Dendritic cell treated with granulocyte-macrophage colony-stimulating factor and Interleukin-4, amounts not matched to agents 40 ng/mL and 50 ng/mL, for 4 days (primary cell): ENCODE data around the gene PYGO2.

ENCODE experiments used
- H3K27ac Mint-ChIP-seq: one replicate; pipeline ENCODE4 v1.8.0; 2022; ENCODE audit warnings: mild to moderate bottlenecking, mixed read lengths
- H3K27me3 Mint-ChIP-seq: one replicate; pipeline ENCODE4 v1.8.0; 2022; ENCODE audit warnings: mild to moderate bottlenecking, mixed read lengths
- H3K36me3 Mint-ChIP-seq: one replicate; pipeline ENCODE4 v1.8.0; 2022; ENCODE audit warnings: low read depth, mixed read lengths
- H3K4me1 Mint-ChIP-seq: one replicate; pipeline ENCODE4 v1.8.0; 2022; ENCODE audit warnings: low read depth, mixed read lengths
- H3K4me3 Mint-ChIP-seq: one replicate; pipeline ENCODE4 v1.8.0; 2022; ENCODE audit warnings: mild to moderate bottlenecking, moderate library complexity, mixed read lengths
- H3K9me3 Mint-ChIP-seq: one replicate; pipeline ENCODE4 v1.8.0; 2022; ENCODE audit warnings: mixed read lengths
- intact Hi-C: fragments of 100-400 bp; cut with micrococcal nuclease; formaldehyde crosslinking; loops from one replicate; pipeline ENCODE4 v1.15.0; 2022

Gene PYGO2

DNA sequence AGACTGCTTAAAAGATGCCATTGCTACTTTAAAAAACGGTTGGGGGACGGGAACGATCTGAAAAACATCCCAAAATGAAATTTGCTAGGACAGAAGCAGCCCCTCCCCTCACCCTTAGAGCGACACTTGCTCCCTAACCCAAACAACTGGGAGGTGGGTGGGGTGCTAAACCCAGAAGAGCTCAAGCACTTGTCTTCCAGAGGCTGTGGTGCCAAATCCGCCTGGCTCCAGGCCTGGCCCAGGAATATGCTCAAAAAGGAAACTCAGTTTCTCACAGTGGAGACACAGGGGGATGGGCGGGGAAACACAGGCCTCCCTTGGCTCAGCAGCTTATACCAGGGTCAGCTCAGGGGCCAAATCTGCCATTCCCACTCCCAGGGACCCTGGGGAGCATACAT lies 5.0 kb downstream of the PYGO2 start:
- intact Hi-C loops, result no loop called here
- peaks cover 86% of the 10 kb centered on the region for H3K4me1 Mint-ChIP-seq
- peaks cover 48% of the 10 kb centered on the region for H3K36me3 Mint-ChIP-seq

GRCh38 chr1:154955718-154956543 lies 5.7 kb downstream of the PYGO2 start, which contains the start of gene PBXIP1:
TSS of gene PBXIP1 (minus strand) at chr1:154956099. CDS start at chr1:154953721, 2,378 bp downstream.
- H3K27me3 Mint-ChIP-seq, result no peaks in the 10 kb centered on the region
- H3K27ac Mint-ChIP-seq, result peak within 1 kb of the TSS; percentile 92
- intact Hi-C loops, result no loop called here

More for the DNA sequence above, 5.0 kb downstream of the PYGO2 start:
- Mint-ChIP-seq H3K27ac (peak overlapping the region; percentile 92), H3K4me3 (peak overlapping the region; percentile 96), H3K27me3 (no peaks in the 10 kb centered on the region), H3K9me3 (no peaks in the 10 kb centered on the region)

DNA sequence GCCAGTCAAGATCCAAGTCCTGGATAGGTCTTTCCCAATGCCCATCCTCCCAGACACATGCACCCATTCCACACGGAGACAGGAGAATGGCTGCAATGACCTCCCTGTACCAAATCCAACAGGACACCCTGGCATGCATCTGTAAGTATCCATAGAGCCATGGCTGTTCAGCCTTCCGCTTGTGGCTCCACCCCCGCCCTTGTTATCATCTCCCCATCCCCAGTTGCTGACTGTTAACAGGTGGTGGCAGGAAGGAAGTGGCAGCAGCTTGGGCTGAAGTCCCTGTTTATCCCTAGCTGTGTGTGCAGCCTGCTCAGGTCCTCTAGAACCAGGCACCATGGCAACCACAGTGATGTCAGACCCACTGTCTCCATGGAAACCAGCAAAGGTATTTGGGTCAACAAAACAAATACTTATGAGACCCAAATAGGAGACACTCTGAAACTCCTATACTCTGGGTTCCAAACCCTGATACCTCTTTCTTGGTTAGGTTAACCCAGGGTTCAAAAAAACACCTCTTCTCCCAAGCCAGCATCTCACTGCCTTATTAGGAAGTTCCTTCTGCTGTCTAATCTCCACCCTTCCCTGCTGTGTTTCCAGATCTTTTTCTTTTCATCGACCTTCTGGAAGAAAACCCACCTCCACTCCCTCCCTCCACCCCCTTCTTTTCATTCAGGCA lies 6.4 kb downstream of the PYGO2 start:
- intact Hi-C loops, result no loop called here
- no peaks in the 10 kb centered on the region for H3K9me3 Mint-ChIP-seq
- H3K27me3 Mint-ChIP-seq, result no peaks in the 10 kb centered on the region
- H3K4me3 Mint-ChIP-seq, result peak overlapping the region; percentile 96
- peaks cover 78% of the 10 kb centered on the region for H3K4me1 Mint-ChIP-seq
- peak overlapping the region; percentile 92 for H3K27ac Mint-ChIP-seq
- H3K36me3 Mint-ChIP-seq, result peaks cover 61% of the 10 kb centered on the region

More at GRCh38 chr1:154955718-154956543, 5.7 kb downstream of the PYGO2 start, which contains the start of gene PBXIP1:
- Mint-ChIP-seq H3K36me3 (peaks cover 54% of the 10 kb centered on the region), H3K4me3 (peak within 1 kb of the TSS; percentile 96), H3K9me3 (no peaks in the 10 kb centered on the region), H3K4me1 (peaks cover 85% of the 10 kb centered on the region)

GRCh38 chr1:154954541-154954940 lies 7.0 kb downstream of the PYGO2 start:
- intact Hi-C loops, result no loop called here
- H3K27ac Mint-ChIP-seq, result no peak overlapping the region
- H3K4me1 Mint-ChIP-seq, result peaks cover 74% of the 10 kb centered on the region
- peaks cover 58% of the 10 kb centered on the region for H3K36me3 Mint-ChIP-seq
- H3K4me3 Mint-ChIP-seq, result no peak overlapping the region
- H3K27me3 Mint-ChIP-seq, result no peaks in the 10 kb centered on the region
- no peaks in the 10 kb centered on the region for H3K9me3 Mint-ChIP-seq

- intact Hi-C loops, result no loop called here
- H3K36me3 Mint-ChIP-seq, result peaks cover 58% of the 10 kb centered on the region
Measured at GRCh38 chr1:154953611-154954038, 8.0 kb downstream of the PYGO2 start.

GRCh38 chr1:154952664-154953063 lies 8.9 kb downstream of the PYGO2 start:
- peaks cover 63% of the 10 kb centered on the region for H3K4me1 Mint-ChIP-seq
- H3K9me3 Mint-ChIP-seq, result no peaks in the 10 kb centered on the region
- H3K4me3 Mint-ChIP-seq, result no peak overlapping the region
- peaks cover 61% of the 10 kb centered on the region for H3K36me3 Mint-ChIP-seq
- H3K27ac Mint-ChIP-seq, result peak overlapping the region; percentile 72
- intact Hi-C loops, result no loop called here
- H3K27me3 Mint-ChIP-seq, result no peaks in the 10 kb centered on the region

More at GRCh38 chr1:154953611-154954038, 8.0 kb downstream of the PYGO2 start:
- Mint-ChIP-seq H3K4me1 (peaks cover 68% of the 10 kb centered on the region), H3K9me3 (no peaks in the 10 kb centered on the region), H3K27ac (no peak overlapping the region), H3K4me3 (no peak overlapping the region), H3K27me3 (no peaks in the 10 kb centered on the region)

GRCh38 chr1:154951901-154952657 lies 9.5 kb downstream of the PYGO2 start:
- peaks cover 59% of the 10 kb centered on the region for H3K4me1 Mint-ChIP-seq
- intact Hi-C loops, result no loop called here

GRCh38 chr1:154948079-154948478 lies 13.5 kb downstream of the PYGO2 start:
- peaks cover 84% of the 10 kb centered on the region for H3K36me3 Mint-ChIP-seq

More at GRCh38 chr1:154951901-154952657, 9.5 kb downstream of the PYGO2 start:
- Mint-ChIP-seq H3K36me3 (peaks cover 67% of the 10 kb centered on the region), H3K27me3 (no peaks in the 10 kb centered on the region), H3K4me3 (no peak overlapping the region), H3K9me3 (no peaks in the 10 kb centered on the region), H3K27ac (peak overlapping the region; percentile 72)

DNA sequence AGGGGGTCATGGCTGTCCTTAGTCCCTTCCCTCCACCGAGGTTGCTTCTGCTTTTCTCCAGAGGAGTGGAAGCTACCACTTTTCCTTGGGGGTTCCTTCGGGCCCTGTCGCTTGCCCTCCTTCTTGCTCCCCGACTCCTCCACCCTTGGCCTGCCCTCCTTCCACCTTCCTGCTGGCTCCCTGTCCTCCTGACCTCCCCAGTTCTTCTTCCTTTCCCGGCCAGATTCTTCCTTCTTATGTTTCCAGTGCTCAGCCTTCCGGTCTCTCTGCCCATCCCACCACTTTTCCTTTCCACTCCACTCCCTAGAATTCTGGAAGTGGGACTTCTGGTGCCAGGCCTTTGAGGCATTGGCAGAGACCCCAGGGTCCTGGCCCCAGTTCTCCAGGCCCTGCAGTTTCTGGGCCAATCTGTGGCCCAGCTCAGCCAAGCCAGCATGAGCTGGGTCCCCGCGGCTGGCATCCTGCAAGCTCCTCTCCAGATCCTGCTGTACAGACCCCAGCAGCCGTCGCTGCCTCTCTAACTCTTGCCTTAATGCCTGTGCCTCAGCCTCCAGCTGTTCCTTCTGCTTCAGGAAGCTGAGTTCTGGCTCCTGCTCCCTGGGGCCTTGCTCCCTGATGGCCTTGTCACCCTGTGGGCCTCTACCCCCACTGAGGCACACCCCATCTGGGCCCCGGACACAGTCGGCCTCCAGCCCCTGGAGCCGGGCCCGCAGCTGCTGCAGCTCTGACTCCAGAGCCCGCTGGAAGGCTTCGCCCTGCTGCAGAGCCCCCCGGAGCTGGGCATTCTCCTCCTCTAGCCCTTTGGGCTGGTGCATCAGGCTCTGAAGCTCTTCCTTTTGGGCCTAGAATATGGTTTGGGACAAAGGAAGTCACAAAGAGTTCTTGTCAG lies 15.4 kb downstream of the PYGO2 start:
- Mint-ChIP-seq H3K36me3 (peaks cover 66% of the 10 kb centered on the region), H3K4me3 (no peak overlapping the region), H3K9me3 (no peaks in the 10 kb centered on the region), H3K4me1 (peaks cover 52% of the 10 kb centered on the region), H3K27me3 (no peaks in the 10 kb centered on the region), H3K27ac (peak overlapping the region; percentile 47)
- intact Hi-C loops, result no loop called here

More at GRCh38 chr1:154948079-154948478, 13.5 kb downstream of the PYGO2 start:
- Mint-ChIP-seq H3K27ac (peak overlapping the region; percentile 23), H3K4me3 (no peak overlapping the region), H3K27me3 (no peaks in the 10 kb centered on the region), H3K4me1 (peaks cover 52% of the 10 kb centered on the region), H3K9me3 (no peaks in the 10 kb centered on the region)
- intact Hi-C loops, result no loop called here

- peaks cover 57% of the 10 kb centered on the region for H3K36me3 Mint-ChIP-seq
- peaks cover 60% of the 10 kb centered on the region for H3K4me1 Mint-ChIP-seq
- peak overlapping the region; percentile 83 for H3K27ac Mint-ChIP-seq
Measured at GRCh38 chr1:154945160-154945961, 16.2 kb downstream of the PYGO2 start.

DNA sequence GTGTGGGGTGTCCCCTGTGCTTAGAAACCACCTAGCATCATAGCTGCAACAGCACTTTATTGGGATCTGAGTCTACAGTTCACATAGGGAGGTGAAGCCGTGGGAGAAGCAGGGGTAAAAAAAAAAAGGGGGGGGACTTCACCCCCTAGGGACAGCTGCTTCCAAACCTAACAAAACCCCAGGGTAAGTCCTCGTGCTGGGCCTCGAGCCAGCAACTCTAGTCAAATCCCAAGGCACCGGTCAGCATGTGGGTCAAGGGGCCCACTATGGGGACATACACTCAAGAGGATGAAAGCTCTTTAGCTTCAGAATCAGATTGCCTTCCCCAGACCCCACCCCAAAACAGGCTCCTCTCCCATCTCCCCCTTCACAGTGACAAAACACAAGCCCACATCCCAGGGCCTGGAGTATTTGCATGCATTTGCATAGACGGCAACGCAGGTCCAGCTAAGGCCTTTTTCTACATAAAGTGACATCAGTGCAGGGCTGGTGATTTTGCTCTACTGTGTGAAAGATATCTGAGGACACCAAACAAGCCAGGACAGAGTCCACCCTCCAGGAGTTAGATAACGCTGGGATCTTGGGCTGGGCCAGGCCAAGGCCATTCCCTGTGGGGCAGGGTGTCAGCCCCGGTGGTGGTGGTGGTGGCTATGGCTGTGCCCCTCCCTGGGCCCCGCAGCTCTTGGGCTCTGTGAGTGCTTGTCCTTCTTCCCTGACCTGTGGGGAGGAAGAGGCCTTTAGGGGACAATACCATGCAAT lies 17.0 kb downstream of the PYGO2 start:
- intact Hi-C loops, result no loop called here
- peaks cover 65% of the 10 kb centered on the region for H3K4me1 Mint-ChIP-seq
- H3K27me3 Mint-ChIP-seq, result no peaks in the 10 kb centered on the region
- H3K27ac Mint-ChIP-seq, result peak overlapping the region; percentile 83
- peaks cover 52% of the 10 kb centered on the region for H3K36me3 Mint-ChIP-seq
- no peak overlapping the region for H3K4me3 Mint-ChIP-seq
- H3K9me3 Mint-ChIP-seq, result no peaks in the 10 kb centered on the region

More at GRCh38 chr1:154945160-154945961, 16.2 kb downstream of the PYGO2 start:
- Mint-ChIP-seq H3K9me3 (no peaks in the 10 kb centered on the region), H3K27me3 (no peaks in the 10 kb centered on the region), H3K4me3 (no peak overlapping the region)
- intact Hi-C loops, result no loop called here
